Measurements from ENCODE around the gene GRK3.
"Not testable (repeated sequence)": the region's sequence is repeated elsewhere in the genome, so short reads cannot be mapped to it uniquely, and the experiment has no call there.

GRK3 gene

DNA sequence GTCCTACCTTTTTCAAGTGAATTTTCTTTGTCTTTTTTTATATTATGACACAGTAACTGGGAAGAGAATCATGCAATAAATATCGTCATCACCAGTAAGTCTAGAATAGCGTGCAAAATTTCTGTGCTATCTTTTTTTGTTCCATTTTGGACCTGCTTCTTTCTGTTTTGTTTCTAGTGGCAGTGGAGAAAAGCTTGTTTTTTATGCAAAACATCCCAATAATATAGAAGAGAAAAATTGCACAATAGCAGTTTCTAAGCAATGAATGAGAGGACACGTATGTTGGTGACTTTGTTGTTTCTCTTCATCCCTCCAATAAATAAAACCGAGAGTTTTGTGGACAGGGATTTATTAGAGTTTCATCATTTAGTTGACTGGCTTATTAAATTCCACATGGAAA lies 10.3 kb downstream of the GRK3 start:
- DNase-seq = no peak

DNA sequence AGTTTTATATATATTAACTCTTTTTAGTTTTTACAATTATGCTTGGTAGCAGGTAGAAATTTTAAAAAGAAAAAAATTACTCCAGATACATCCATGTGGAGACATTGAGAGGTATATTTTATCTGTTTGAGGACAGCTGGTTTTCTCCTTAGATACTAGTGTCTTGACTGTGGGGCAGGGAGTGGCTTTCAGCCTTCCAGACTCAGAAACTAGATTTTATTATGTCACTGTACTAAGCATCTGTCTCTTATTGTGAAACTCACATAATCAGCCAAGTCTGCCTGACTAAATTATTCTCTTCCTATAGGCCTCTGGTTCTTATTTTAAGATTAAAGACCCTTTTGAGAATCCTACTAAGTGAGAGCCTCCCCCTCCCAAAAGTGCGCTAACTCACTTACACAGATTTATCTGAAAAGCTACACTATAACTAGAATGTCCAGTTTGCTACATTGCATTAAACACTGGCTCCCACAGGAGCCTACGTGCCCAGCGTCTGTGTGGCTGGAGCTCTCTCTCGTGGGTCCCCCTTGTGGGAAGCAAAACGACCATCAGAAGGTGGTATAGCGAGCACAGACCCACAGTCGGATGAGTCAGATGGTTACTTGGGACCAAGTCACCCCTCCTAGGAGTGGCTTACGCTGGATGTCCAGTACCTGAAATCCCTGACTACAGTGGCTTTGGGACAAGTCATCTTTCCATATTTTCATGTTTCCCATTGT lies 11.4 kb downstream of the GRK3 start:
- DNase-seq = not testable (repeated sequence)

DNA sequence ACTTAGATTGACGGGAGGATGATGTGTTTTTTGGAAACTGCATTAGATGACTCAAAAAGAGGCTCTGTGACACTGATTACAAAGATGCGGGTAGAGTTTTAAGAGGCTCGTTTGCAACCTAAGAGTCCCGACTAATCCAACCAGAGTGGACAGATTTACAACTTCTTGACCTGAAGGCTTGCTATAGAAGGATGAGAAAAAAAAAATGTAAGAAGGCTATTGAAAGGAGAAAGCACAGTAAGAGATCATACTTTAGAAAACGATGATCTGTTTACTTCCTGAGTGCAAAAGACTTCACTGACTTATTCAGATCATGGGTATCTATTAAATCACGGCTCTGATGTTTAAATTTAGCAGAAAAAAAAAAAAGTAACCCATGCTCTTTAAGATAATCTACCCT lies 17.0 kb downstream of the GRK3 start:
- DNase-seq = not testable (repeated sequence)

DNA sequence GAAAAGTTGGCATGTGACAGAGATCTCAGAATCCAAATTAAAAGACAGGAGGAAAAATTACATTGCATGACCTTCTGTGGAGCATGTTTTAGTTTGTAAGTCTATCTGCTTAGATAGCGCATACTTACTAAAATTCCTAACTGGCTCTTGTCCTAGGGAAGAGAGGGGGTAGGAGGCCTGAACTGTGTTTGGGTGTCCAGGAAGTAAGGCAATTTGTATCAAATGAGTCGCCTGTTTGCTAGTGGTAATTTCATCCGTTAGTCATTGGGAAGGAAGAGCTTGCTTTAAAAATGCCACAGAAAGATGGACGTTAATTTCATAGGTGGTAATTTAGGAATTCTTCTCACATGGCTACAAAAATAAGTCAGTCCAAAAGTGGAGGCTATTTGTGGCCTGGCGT lies 18.5 kb downstream of the GRK3 start:
- no peak for DNase-seq

DNA sequence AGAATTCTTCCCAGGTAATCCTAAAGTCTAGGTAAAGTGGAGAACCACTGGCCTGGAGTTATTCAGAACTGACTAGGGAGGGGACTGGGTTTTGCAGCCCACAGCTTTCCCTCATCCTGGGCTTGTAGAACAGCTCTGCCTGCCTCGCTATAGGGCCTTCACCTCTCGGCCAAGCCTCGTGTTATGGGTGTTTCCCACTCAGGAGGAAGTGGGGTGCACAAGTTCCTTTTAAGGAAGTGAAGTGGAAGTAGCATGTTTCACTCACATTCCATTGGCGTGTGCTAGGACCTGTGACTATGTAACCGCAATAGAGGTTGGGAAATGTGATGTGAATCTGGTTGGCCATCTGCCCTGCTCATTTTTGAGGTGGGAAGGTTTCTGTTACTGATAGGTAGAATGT lies 20.5 kb downstream of the GRK3 start:
- not testable (repeated sequence) for DNase-seq

DNA sequence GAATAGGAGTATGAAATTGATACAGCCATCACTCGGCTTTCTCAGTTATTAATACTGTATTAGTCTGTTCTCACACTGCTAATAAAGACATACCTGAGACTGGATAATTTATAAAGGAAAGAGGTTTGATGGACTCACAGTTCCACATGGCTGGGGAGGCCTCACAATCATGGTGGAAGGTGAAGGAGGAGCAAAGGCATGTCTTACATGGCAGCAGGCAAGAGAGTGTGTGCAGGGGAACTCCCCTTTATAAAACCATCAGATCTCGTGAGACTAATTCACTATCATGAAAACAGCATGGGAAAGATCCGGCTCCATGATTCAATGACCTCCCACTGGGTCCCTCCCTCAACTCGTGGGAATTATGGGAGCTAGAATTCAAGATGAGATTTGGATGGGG lies 25.2 kb downstream of the GRK3 start:
- DNase-seq = not testable (repeated sequence)

DNA sequence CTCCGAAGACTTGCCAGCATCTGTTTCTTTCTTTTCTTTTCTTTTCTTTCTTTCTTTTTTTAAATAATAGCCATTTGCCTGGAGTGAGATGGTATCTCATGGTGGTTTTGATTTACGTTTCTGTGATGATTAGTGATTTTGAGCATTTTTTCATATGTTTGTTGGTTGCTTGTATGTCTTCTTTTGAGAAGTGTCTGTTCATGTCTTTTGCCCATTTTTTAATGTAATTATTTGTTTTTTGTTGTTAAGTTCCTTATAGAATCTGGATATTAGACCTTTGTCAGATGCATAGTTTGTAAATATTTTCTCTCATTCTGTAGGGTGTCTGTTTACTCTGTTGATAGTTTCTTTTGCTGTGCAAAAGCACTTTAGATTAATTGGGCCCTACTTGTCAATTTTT lies 28.8 kb downstream of the GRK3 start:
- not testable (repeated sequence) for DNase-seq

DNA sequence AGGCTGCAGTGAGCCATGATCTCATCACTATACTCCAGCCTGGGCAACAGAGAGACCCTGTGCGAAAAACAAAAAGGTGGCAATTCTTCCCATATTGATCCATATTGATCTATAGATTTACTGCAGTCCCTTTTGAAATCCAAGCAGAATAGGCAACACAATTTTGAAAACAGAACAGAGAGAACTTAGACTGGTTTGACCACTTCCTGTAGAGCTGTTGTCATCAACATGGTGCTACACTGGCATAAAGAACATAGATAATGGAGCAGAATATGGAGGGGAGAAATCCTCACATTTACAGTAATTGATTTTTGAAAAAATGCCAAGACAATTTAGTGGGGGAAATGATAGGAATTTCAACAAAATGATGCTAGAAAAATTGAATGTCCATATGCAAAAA lies 34.1 kb downstream of the GRK3 start:
- no peak for DNase-seq

GRCh38 chr22:25602445-25602844 lies 38.0 kb downstream of the GRK3 start:
- DNase-seq = no peak

DNA sequence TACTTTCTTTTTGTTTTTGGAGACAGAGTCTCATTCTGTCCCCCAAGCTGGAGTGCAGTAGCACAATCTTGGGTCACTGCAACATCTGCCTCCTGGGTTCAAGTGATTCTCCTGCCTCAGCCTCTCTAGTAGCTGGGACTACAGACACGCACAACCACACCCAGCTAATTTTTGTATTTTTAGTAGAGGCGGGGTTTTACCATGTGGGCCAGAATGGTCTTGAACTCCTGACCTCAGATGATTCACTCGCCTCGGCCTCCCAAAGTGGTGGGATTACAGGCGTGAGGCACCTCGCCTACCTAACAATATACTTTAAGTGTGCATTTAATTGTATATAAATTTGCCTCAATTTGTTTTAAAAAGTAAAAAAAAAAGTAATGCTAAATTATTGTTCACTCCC lies 38.4 kb downstream of the GRK3 start:
- DNase-seq = no peak

- not testable (repeated sequence) for DNase-seq
Measured at GRCh38 chr22:25605146-25605545, 40.7 kb downstream of the GRK3 start.

DNA sequence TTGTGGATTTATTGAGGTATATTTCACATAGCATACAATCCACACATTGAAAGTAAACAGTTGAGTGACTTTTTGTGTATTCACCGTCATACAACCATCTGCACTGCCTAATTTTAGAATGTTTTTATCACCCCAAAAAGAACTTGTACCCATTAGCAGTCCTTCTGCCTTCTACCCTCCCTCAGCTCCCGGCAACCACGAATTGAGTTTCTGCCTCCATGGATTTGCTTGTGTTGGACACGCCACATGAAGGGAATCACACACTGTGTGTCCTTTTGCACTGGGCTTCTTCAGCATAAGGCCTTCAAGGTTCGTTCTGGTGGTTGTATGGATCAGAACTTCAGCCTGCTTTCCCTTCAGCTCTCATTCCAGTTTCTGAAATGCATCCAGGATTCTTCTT lies 41.1 kb downstream of the GRK3 start:
- DNase-seq = not testable (repeated sequence)

GRCh38 chr22:25611284-25611683 lies 46.8 kb downstream of the GRK3 start:
- not testable (repeated sequence) for DNase-seq

- not testable (repeated sequence) for DNase-seq
Measured at GRCh38 chr22:25613131-25613530, 48.7 kb downstream of the GRK3 start.

- not testable (repeated sequence) for DNase-seq
Measured at GRCh38 chr22:25613558-25613957, 49.1 kb downstream of the GRK3 start.

GRCh38 chr22:25614791-25615190 lies 50.3 kb downstream of the GRK3 start:
- not testable (repeated sequence) for DNase-seq

DNA sequence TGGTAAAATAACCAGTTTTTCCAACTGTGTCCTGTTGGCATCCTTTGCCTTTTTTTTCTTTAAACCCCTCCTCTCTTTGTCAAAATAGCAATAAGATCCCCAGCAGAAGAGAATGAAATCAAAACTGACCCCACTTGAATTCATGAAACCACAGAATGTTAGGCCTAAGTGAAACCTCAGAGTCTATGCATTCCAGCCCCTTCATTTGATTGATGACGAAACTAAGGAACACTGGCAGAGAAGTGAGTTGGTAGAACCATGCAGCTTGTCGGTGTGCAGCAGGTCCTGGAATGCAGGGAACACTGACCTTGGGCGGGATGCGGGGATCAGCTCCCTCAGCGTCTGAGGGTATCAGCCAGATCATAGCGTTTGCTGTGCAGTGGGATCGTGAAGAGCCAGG lies 57.5 kb downstream of the GRK3 start:
- DNase-seq = no peak

GRCh38 chr22:25623310-25623734 lies 58.8 kb downstream of the GRK3 start:
- no peak for DNase-seq

- no peak for DNase-seq
Measured at GRCh38 chr22:25623851-25624250, 59.4 kb downstream of the GRK3 start.

DNA sequence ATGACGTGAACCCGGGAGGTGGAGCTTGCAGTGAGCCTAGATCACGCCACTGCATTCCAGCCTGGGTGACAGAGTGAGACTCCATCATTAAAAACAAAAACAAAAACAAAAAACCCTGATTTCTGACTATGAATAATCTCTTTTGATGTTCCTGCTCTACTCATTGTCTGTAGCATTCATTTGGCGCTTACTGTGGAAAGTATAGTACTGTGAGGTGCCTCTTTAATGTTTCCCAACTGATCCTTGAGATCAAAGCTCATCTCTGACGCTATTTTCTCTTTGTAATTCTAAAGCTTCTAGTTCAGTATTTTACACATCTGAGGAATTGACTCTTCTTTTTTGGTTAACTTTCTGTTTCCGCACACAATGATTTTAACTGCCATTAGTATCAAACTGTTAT lies 60.0 kb downstream of the GRK3 start:
- DNase-seq = no peak

DNA sequence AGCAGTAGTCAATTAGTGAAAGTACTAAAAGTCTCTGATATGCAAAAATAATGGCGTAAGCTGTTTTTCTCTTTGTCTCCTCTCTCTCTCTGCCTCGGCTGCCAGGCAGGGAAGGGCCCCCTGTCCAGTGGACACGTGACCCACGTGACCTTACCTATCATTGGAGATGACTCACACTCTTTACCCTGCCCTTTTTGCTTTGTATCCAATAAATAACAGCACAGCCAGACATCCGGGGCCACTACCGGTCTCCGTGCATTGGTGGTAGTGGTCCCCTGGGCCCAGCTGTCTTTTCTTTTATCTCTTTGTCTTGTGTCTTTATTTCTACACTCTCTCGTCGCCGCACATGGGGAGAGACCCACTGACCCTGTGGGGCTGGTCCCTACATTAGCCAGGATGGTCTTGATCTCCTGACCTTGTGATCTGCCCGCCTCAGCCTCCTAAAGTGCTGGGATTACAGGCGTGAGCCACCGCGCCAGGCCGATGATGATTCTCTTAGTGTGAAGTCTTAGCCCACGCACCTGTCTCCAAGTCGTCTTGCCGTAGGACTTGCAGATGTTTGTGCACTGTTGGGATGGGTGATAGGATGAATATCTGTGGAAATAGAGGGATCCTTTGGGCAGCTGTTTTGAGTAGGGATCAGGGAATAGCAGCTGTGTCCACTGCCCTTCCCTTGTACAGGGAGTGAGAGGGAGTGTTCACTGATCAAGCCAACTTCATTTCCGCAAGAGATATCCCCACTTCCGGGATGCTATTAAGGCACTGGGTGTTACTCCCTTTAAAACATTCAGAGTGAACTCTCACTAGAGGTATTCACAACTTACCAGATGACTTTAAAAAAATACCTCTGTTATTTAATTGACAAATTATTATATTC lies 61.5 kb downstream of the GRK3 start:
- not testable (repeated sequence) for DNase-seq

GRCh38 chr22:25626624-25626990 lies 62.1 kb downstream of the GRK3 start:
- no peak for DNase-seq

- DNase-seq = no peak
Measured at GRCh38 chr22:25627271-25627852, 62.9 kb downstream of the GRK3 start.

- no peak for DNase-seq
Measured at GRCh38 chr22:25628494-25628893, 64.0 kb downstream of the GRK3 start.
